ENCODE data around the gene CAMTA1.

Gene CAMTA1

DNA sequence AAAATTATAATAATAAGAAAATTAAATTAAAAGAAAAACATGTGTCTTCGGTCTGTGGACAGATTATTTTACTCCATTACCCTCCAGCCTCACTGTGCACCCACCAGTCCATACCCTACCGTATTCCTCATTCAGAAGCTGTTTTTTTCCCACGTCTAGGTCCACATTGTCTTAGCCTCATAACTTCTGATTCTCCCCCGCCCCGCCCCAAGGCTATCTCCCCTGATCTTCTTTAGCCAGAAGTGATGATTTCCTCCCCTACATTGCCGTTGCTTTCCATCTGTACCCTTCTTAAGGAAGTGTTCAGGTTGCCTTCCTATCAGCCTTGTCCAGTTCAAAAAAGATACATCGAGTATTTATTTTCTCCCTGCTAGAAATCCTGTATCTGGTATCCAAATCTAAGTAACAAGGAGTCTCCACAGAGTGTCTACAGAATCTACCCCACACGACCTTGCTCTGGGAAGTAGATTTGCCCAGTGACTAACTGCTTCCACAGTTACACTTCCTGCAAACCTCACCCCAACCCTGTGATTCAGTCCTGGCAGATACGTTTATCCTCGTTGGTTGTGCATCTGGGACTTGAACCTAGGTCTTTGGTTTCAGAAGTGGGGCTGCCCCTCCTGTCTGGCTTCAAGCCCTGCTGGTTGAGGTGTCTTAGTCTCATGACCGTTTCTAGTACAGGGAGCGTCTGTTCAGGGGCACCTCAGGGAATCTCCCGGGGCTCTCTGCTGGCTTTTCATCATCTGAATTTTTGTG is 470.2 kb downstream of the CAMTA1 start:
- no peak for DNase-seq (ENCODE audit: low spot score)

DNA sequence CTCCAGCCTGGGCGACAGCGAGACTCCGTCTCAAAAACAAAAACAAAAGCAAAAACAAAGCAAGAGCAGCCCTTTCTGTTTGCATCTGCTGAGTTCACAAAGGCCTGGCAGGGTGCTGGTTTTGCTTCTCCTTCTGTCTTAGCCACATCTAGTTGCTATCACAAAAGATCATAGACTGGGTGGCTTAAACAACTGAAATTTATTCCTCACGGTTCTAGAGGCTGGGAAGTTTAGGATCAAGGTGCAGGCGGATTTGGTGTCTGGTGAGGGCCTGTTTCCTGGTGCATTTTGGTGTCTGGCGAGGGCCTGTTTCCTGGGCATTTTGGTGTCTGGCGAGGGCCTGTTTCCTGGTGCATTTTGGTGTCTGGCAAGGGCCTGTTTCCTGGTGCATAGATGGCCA is 471.3 kb downstream of the CAMTA1 start:
- no peak for DNase-seq (ENCODE audit: low spot score)

DNA sequence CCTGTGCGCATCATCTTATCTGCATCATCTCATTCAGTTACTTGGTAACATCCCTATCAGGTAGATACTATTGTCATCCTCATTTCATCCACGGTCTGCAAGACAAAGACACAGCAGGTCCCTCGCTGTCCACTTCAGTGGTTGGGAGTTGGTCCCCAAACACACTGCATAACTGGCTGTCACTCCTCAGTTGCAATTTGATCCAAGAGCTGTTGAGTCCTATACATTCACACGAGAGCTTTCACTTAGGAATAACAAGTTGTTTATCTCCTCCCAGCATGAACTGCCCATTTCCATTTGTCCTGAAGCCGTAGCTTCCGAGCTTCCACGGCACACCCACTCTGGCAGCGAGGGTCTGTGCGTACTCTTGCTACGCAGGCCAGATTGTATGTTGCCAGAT is 472.0 kb downstream of the CAMTA1 start:
- DNase-seq (ENCODE audit: low spot score), result no peak

DNA sequence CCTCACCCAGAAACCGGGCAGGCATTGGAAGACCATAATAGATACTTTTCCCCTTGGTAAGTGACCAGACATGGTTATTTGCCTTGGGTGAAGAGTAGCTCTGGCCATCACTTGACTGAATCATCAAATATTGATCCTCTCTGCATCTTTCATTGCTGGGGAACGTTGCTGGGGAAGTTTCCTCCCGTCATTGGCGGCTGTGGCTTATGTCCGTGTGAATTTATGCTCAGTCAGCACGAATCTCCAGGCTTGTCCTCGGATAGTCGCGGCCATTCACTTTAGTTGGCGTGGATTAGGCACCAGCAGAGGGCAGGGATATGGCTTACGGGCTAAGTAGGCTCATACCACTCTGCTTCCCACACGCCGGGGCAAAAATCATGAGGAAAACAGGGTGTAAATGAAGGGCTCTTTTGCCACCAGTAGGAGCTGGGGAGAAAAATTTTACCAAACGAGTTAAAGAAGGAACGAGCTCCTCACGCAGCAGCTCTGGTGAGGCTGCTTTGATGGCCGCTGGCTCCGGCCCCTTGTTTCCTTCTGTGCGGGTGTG is 473.4 kb downstream of the CAMTA1 start:
- DNase-seq (ENCODE audit: low spot score), result no peak

DNA sequence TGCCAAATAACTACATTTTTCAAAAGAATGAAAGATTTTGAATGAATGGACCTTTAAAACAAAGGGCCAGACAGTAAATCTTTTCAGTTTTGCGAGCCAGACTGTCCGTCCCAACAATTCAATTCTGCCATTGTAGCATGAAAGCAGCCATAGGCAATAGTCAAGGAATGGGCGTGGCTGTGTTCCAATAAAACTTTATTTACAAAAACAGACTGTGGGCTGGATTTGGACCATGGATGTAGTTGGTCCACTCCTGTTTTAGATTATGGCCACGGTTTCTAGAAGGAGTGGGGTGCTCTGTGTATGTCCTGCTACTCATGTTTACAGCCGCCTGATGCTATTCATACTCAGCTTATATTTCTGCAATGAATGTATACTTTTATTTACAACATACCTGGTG is 474.7 kb downstream of the CAMTA1 start:
- DNase-seq (ENCODE audit: low spot score), result no peak

DNA sequence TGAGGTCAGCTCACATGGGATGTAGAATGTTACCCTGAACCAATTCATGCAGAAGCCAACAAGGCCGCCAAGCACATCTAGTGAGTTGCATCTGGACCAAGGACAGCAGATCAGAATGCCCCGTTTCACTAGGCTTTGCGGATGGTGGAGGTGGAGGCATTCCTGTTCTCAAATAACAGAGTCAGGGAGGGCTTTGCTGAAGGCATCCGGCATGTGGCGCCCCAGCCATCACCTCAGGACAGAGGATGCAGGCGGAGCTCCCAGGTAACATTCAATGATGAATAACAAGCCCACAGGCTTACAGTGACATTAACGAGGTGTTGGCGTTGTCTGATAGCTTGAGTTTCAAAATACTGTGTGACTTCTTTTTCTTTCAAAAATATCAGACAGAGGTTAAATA is 476.2 kb downstream of the CAMTA1 start:
- DNase-seq (ENCODE audit: low spot score), result no peak

DNA sequence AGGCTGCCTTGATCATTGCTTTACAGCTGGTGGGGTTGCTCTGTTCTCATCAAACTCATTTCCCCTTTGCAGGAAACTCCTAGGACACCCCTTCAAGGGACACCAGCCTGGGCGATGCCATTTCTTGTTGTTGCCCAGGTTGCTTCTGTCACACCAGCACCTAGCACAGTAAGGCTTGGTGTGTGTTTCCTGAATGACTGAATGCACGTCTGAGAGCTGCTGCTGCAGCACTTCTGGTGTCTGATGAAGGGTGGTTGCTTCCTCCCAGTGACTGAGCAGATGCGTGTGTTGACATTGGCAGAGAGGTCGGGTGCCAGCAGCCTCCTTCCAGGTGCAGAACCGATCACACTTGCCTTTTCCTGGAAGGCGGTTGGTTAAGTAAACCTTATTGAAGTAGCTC is 477.4 kb downstream of the CAMTA1 start:
- no peak for DNase-seq (ENCODE audit: low spot score)

DNA sequence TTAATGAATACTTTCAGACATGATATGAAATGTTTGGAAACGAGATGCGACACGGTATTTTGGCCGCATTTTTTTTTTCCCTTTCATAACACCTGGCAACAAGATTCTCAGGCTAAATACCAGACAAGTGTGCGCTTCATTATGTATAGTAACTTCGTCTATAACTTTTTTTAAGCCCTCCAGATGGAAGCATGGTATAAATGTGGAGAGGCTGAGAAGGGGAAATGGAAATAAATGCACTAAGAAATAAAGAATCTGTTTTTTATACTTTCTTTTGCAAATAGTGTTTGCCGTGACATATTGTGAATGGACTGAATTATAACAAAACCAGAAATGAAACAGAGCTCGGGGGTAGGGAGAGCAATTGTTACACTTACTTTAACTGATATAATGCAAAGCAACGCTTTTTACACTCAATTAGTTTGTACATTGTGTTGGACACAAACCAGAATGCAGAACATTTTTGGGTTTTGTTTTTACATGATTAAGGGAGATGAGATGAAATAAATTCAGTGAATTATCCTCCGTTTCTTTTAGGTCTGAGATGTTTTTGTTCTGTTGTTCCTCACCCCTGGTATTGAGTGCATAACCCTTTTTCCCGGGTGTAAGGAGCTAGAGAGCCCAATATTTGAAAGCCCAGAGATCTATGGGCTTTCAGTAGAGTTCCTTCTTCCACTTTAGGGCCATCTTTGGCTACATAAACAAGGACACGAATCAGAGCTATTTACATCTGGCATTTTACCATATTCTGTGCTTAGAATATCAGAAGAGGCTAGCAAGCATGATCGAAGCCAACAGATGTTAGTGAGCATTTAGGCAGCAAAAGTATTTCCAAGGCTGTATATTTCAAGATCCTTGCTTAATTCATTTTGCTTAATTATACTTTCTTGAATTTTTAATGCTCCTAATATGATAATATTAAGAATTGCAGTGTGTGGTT is 478.0 kb downstream of the CAMTA1 start:
- no peak for DNase-seq (ENCODE audit: low spot score)

DNA sequence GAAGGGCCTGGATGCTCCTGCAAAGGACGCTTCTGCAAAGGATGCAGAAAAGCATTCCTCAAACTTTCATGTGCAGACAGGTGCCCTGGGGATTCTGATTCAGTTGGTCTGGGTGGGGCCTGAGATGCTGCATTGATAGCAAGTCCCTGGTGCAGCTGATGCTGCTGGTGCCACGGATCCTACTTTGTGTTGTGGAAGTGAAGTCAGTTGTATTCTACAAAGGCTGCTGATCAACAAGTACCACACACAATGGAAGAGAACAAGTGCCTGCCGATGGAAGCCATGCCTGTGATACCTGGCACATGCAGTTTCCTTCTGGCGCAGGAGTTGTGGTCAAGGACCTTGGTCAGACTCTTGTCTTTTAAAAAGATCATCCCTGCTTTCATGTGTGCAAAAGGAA is 478.8 kb downstream of the CAMTA1 start:
- DNase-seq (ENCODE audit: low spot score), result no peak

DNA sequence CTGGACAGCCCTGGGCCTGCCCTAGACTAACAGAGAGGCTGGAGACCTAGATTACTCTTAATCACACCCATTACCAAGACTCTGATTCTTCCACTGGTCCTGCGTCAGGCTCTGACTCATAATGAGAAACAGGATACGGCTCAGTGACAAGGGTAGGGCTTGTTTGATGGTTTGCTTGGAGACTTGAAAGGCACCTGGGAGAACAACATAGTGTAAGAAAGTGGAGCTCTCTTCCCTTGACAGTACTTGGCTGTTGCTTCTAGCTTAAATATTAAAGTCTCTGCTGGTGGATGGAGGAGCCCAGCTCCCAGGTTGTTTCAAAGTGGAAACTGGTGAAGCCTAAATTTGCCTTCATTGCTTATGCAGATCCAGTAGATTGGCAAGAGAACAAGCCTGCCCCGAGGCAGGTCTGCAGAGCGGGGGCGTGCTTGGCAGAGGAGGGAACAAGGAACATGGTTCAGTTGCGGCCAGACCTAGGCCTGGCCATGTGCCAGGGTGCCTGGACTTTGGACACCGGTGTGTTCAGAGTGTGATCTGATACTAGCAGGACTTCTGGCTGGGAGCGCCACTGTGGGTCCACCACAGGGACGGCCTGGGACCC is 480.6 kb downstream of the CAMTA1 start:
- DNase-seq (ENCODE audit: low spot score), result no peak

DNA sequence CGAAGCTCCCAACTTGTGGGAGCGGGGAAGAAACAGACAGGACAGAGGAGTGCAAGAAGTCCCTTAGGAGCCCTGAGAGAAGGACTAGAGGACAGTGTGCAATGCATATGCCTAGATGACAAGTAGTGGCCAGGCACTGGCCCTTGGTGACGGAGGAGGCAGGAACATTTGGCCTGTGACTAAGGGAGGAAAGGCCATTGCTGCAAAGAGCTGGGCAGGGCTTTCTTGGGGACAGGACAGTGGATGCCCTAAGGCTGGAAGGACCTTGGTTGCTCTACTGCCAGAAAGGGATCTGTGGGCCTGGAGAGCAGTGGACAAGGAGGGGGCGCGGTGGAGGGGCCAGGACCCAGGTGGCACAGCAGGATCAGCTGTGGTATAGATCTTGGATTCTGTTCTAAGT is 481.3 kb downstream of the CAMTA1 start:
- DNase-seq (ENCODE audit: low spot score), result no peak

DNA sequence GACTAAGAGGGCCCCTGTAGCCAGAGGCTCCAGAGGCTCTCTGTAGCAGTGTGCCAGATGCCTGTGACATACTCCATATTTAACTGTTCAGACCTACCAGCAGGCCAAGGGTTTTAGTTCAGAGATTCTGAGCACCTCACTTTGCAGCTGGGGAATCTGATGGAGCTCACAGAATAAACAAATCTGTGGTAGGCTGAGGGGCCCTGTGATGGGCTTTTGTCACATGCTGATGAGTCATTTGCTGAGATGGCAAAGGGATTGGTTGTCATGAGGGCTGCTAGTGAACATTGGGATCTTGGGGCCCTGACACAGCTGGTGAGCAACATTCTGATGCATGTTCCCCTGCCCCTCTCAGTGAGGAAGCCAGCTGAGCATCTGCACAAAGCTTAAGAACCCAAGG is 482.2 kb downstream of the CAMTA1 start:
- DNase-seq (ENCODE audit: low spot score), result no peak

DNA sequence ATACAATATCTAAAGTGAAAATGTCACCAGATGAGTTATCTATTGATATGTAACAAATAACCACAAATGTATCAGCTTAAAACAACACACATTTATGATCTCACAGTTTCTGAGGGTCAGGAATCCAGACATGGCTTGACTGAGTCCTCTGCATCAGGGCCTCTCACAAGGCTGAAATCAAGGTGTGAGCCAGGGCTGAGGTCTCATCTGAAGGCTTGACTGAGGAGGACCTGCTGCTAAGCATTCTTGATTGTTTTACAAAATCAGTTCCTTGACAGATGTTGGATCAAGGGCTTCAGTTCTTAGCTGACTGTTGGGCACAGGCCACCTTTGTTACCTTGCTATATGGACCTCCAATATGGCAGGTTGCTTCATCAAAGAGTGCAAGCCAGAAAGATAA is 483.7 kb downstream of the CAMTA1 start:
- no peak for DNase-seq (ENCODE audit: low spot score)

DNA sequence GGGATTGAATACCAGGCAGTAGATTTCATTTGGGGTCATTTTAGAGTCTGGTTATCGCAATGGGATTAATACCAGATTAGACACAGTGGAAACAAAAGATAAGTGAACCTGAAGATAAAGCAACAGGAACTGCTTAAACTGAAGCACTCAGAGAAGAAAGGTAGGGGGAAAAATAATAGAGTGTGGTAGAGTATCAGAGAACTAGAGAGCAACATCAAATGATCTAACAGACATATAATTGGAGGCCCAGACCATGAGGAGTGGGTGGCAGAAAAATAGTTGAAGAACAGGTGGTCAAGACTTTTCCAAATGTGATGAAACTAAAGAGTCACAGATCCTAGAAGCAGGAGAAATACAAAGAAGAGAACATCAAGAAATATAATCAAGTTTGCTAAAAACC is 484.3 kb downstream of the CAMTA1 start:
- no peak for DNase-seq (ENCODE audit: low spot score)

DNA sequence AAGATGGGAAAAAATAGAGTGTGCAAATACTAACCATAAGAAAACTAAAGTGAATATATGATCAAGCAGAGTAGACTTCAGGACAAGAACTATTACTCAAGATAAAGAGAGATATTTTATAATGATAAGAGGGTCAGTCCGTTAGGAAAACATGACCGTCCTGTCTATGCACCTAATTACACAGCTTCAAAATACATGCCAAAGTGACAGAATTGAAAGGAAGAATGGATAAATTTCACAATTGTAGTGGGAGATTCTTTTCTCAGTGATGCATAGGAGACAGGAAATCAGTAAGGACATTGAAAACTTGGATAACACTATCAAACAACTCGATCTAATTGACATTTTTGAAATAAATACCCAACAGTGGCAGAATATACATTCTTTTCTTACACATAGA is 489.0 kb downstream of the CAMTA1 start:
- DNase-seq (ENCODE audit: low spot score), result no peak

DNA sequence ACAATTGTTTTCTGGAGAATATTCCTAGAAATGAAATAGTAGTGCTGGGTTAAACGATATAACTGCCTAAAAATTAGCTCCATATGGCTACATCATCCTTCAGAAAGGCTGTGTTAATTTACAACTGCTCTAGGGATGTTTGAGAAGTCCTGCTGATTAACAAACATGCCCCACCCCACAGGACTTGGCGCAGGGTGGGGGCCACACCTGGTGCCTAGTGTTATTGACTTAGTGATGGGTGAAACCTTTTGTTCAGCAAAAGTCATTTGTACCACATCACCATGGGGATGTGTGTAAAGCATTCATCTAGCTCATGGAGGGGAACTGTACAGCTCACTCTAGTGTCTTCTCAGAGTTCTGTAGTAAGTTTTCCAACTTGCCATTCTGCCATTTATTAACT is 492.8 kb downstream of the CAMTA1 start:
- DNase-seq (ENCODE audit: low spot score), result no peak

DNA sequence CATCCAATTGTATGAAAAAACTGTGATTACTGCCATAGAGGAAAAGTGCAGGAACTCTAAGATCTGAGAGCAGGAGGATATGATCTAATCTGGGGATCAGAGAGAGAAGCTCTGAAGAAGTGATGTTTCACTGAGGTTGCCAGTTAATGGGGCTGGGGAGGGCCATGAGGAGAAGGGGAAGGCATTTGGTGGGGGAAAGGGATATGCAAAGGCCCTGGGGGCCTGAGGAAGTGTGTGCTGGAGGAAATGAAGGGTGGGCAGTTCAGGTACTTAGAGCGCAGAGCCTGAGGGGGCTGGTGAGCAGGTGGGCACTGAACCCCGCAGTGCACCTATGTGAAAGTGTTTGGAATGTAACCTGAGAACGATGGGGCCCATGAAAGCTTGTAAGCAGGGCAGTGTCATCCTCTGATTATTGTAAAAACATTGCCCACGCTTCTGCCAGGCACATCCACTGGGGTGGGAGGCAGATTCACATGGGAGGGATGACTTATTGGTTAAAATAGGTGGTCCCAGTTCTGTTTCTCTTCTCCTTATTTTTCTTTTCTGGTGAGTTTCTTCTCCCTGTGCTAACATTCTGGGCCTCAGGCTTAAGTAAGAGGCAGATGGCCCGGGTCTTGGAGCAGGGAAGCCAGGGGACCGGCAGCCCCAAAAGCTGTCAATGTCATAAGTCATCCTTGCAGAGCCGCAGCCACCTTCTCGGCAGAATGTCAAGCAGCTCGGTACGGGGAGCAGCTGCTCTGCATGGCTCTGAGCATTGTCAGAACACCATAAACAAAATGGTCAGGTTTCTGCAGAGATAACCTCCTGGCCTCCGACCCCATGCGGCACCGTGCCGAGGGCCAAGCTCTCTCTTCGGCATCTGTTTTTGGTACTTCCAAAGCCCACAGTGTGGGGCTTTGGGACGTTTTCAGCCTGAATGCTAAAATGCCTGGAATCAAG is 493.8 kb downstream of the CAMTA1 start:
- no peak for DNase-seq (ENCODE audit: low spot score)

DNA sequence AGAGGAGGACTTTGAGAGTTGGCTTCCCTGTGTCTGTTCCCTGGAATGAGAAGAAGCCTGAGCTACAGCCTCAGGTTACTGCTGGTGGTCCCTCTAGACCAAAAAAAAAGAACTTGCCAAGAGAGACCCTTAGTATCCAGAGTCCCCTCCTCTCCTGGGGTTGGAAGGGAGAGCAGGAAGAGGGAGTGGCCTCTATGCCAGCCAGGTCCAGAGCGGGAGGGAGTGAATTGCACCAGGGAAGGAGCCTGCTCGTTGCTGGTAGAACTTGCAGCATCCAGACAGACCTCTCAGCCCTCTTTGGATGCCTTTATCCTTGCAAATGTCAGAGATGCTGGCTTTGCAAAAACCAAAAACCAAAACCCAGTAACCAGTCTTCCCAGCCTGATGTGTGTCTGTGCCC is 494.5 kb downstream of the CAMTA1 start:
- no peak for DNase-seq (ENCODE audit: low spot score)

DNA sequence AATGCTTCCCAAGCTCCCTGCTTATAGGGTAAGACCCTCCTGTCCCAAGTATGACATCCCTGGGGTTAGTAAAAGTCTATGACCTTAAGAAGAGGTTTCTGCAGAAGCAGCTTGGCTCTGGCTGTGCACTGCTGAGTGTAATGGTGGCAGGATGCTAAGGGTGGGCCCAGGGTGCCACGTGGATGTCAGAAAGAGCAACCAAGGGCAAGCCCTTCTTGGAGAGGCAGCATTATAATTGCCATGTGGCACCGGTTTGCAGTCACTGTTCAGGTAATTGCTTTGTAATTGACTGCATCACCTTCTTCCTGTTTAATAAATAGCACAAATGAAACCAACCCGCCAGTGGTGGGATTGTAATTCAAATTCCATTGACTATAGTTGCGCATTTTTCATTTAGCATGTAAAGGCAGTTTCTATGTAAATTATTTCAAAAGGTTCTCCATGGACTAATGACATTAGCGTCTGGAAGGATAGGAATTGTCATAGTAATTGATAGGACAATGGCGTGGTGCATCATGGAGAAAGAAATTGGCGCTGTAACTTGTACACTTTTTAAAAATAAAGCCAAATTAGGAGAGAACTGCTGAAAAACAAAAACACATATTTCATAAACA is 495.2 kb downstream of the CAMTA1 start:
- no peak for DNase-seq (ENCODE audit: low spot score)

DNA sequence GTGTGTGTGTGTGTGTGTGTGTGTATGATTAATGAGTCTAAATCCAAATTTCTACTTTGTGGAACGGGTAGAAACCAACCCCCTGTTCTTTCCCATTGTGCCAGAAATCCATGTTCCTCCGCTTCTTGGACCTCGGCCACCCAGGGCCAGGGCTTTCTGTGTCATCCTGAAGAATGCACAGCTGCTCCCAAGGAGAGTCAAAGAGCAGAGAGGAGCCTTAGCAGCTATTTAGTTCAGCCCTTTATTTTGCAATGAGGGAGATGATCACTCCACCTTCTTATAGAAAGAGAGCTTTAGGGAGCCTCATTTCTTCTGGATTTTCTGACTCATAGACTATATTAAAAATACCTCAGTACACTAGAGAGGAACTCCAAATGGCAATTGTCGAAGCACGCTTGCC is 496.6 kb downstream of the CAMTA1 start:
- no peak for DNase-seq (ENCODE audit: low spot score)

DNA sequence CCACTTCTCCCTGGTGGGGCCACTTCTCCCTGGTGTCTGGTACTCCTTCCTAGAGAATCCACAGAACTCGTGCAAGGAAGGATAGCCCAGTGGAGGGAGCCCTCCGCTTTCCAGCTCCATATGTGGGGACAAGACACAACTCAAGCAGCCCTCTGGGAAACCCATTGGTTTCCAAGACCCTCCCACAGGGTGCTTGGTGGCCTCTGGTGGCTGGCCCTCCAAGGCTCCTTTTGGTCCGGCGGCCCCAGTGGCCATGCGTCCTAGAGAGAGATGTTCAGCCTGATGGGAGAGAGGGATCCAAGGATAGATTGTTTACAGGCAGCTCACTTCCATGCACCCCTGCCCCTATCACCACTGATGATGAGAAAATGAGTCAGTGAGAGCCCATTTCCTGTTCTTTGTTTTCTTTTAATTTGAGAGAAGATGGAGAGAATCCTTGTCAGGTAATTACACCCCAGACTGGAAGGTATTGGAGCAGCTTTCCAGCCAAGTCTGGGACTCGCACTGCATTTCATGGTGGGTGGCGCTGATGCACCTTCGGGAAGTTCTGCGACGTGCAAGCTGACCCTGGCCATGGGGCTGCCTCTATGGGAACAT is 499.7 kb downstream of the CAMTA1 start:
- no peak for DNase-seq (ENCODE audit: low spot score)
